Neuronal stem cell (in vitro differentiated cells): Measurements from ENCODE around the gene SLC35G3.
"Not testable (repeated sequence)": the region's sequence is repeated elsewhere in the genome, so short reads cannot be mapped to it uniquely, and the experiment has no call there.

Experiments used
- DNase-seq: peaks from one replicate; pipeline ENCODE4 v3.0.0-alpha.2; 2013; ENCODE audit warnings: low spot score
- H2AFZ ChIP-seq: one replicate; pipeline ENCODE4 v1.6.1; 2013; ENCODE audit warnings: mild to moderate bottlenecking, low read length, inconsistent platforms
- H2AK5ac ChIP-seq: 2 replicates; pipeline ENCODE4 v1.6.1; 2013; ENCODE audit warnings: low read depth, mild to moderate bottlenecking, inconsistent platforms, low read length, moderate library complexity, mixed read lengths
- H2BK120ac ChIP-seq: 2 replicates; pipeline ENCODE4 v1.6.1; 2013; ENCODE audit warnings: low read depth, mild to moderate bottlenecking, inconsistent platforms, low read length, moderate library complexity, mixed read lengths
- H2BK12ac ChIP-seq: one replicate; pipeline ENCODE4 v1.6.1; 2013; ENCODE audit warnings: low read length, inconsistent platforms
- H2BK15ac ChIP-seq: 2 replicates; pipeline ENCODE4 v1.6.1; 2013; ENCODE audit warnings: mild to moderate bottlenecking, low read length, inconsistent platforms, mixed read lengths
- H2BK5ac ChIP-seq: one replicate; pipeline ENCODE4 v1.6.1; 2013; ENCODE audit warnings: inconsistent platforms, mild to moderate bottlenecking, low read length, moderate library complexity
- H3K14ac ChIP-seq: one replicate; pipeline ENCODE4 v1.6.1; 2013; ENCODE audit warnings: low read length, inconsistent platforms
- H3K18ac ChIP-seq: 2 replicates; pipeline ENCODE4 v1.6.1; 2013; ENCODE audit warnings: low read length, inconsistent platforms
- H3K23ac ChIP-seq: 2 replicates; pipeline ENCODE4 v1.6.1; 2013; ENCODE audit warnings: low read depth, mild to moderate bottlenecking, mixed read lengths, low read length, inconsistent platforms; ENCODE audit not compliant: poor library complexity
- H3K27ac ChIP-seq: replicated peaks from 3 replicates; pipeline ENCODE4 v1.5.1; 2013; ENCODE audit warnings: low read length, inconsistent platforms
- H3K27me3 ChIP-seq, 3 experiments: 2 replicates each; pipeline ENCODE4 v1.6.1; 2013; ENCODE audit warnings: low read length in 3 of 3, mild to moderate bottlenecking in 2 of 3, inconsistent platforms in 1 of 3, low read depth in 1 of 3, mixed read lengths in 1 of 3, moderate library complexity in 1 of 3; ENCODE audit not compliant: control insufficient read depth in 3 of 3, insufficient read depth in 3 of 3
- H3K36me3 ChIP-seq, 2 donors: replicated peaks in 1 of 2; 2 replicates each; pipeline ENCODE4 v1.6.1; 2013; ENCODE audit warnings: low read length in 2 of 2; ENCODE audit not compliant: control insufficient read depth in 2 of 2, insufficient read depth in 2 of 2
- H3K4ac ChIP-seq: 2 replicates; pipeline ENCODE4 v1.6.1; 2013; ENCODE audit warnings: inconsistent platforms, mild to moderate bottlenecking, low read length, moderate library complexity
- H3K4me1 ChIP-seq, 2 donors: 1 replicate in 1 of 2; 2 replicates in 1 of 2; pipeline ENCODE4 v1.6.1; 2013; ENCODE audit warnings: low read length in 2 of 2, low read depth in 1 of 2; ENCODE audit not compliant: control insufficient read depth in 2 of 2, insufficient read depth in 1 of 2
- H3K4me2 ChIP-seq: one replicate; pipeline ENCODE4 v1.6.1; 2013; ENCODE audit warnings: mild to moderate bottlenecking, low read length, inconsistent platforms; ENCODE audit not compliant: insufficient read depth, poor library complexity, severe bottlenecking
- H3K4me3 ChIP-seq, 2 donors: 2 replicates each; pipeline ENCODE4 v1.5.1; 2013; ENCODE audit warnings: low read length in 2 of 2, mild to moderate bottlenecking in 2 of 2, inconsistent platforms in 1 of 2, moderate library complexity in 1 of 2
- H3K79me1 ChIP-seq: one replicate; pipeline ENCODE4 v1.6.1; 2013; ENCODE audit warnings: low read depth, mild to moderate bottlenecking, inconsistent platforms, low read length, moderate library complexity
- H3K9ac ChIP-seq: one replicate; pipeline ENCODE4 v1.6.1; 2013; ENCODE audit warnings: mild to moderate bottlenecking, low read depth, low read length, inconsistent platforms; ENCODE audit not compliant: poor library complexity
- H3K9me3 ChIP-seq, 2 donors: replicated peaks in 1 of 2; 2 replicates each; pipeline versions ENCODE3 to v1.6.1; 2013; ENCODE audit warnings: low read length in 2 of 2, mild to moderate bottlenecking in 2 of 2, inconsistent platforms in 1 of 2, low read depth in 1 of 2, mixed read lengths in 1 of 2, moderate library complexity in 1 of 2; ENCODE audit not compliant: control insufficient read depth in 2 of 2, insufficient read depth in 1 of 2
- H4K8ac ChIP-seq: one replicate; pipeline ENCODE4 v1.6.1; 2013; ENCODE audit warnings: low read depth, mild to moderate bottlenecking, inconsistent platforms, low read length, moderate library complexity
- H4K91ac ChIP-seq: one replicate; pipeline ENCODE4 v1.6.1; 2013; ENCODE audit warnings: low read length, low read depth, mild to moderate bottlenecking, inconsistent platforms; ENCODE audit not compliant: poor library complexity
- WGBS, 2 donors: extraction: QIAGEN DNeasy Blood & Tissue Kit; methylation state at CpG; one replicate each; pipeline ENCODE4 v1.1.7; 2013; ENCODE audit warnings: missing lambda C conversion rate in 2 of 2, mixed read lengths in 1 of 2; ENCODE audit not compliant: insufficient read length in 2 of 2, insufficient replicate concordance in 1 of 2; ENCODE audit errors: extremely low coverage in 2 of 2; 5-methylcytosine and 5-hydroxymethylcytosine counted together

SLC35G3 gene

GRCh38 chr17:35234315-35234714, 40.1 kb upstream of the SLC35G3 start:
- WGBS, 2 donors: no CpG with 5 or more reads among the region's 4 CpGs
- H2BK12ac ChIP-seq, H3K4ac ChIP-seq, H2BK5ac ChIP-seq, H2AFZ ChIP-seq, H3K4me2 ChIP-seq, H2BK15ac ChIP-seq, H3K27ac ChIP-seq, H3K14ac ChIP-seq, H3K79me1 ChIP-seq, H3K18ac ChIP-seq, H2AK5ac ChIP-seq, DNase-seq, H2BK120ac ChIP-seq, H3K36me3 ChIP-seq, H3K4me3 ChIP-seq, H3K9ac ChIP-seq, H3K4me1 ChIP-seq, H4K8ac ChIP-seq, H4K91ac ChIP-seq, H3K23ac ChIP-seq, H3K9me3 ChIP-seq: not testable (repeated sequence)
- peaks cover 0 to 15% (median 2%) of the 10 kb centered on the region in 3 experiments for H3K27me3 ChIP-seq

GRCh38 chr17:35229638-35230037, 35.4 kb upstream of the SLC35G3 start:
- no peak overlapping the region for H3K27ac ChIP-seq
- DNase-seq: no peak
- no peak overlapping the region for H3K18ac ChIP-seq
- no peak overlapping the region for H4K8ac ChIP-seq
- H3K14ac ChIP-seq: no peak overlapping the region
- no peak overlapping the region for H2AK5ac ChIP-seq
- no peaks in the 10 kb centered on the region for H3K9me3 ChIP-seq
- H4K91ac ChIP-seq: no peak overlapping the region
- H2BK15ac ChIP-seq: no peak overlapping the region
- no peak overlapping the region for H2BK12ac ChIP-seq
- H3K23ac ChIP-seq: no peak overlapping the region
- WGBS, 2 donors: no CpG with 5 or more reads among the region's 1 CpG
- H2BK120ac ChIP-seq: no peak overlapping the region
- no peaks in the 10 kb centered on the region for H3K36me3 ChIP-seq
- H3K4me1 ChIP-seq: no peaks in the 10 kb centered on the region
- H3K4ac ChIP-seq: no peak overlapping the region
- no peak overlapping the region for H3K9ac ChIP-seq
- peaks cover 0 to 19% (median 0%) of the 10 kb centered on the region in 3 experiments for H3K27me3 ChIP-seq
- H2AFZ ChIP-seq: no peak overlapping the region
- no peaks in the 10 kb centered on the region for H3K79me1 ChIP-seq
- H3K4me3 ChIP-seq: no peak overlapping the region
- no peak overlapping the region for H3K4me2 ChIP-seq
- H2BK5ac ChIP-seq: no peak overlapping the region

- Histone ChIP-seq H3K4me3 (no peak overlapping the region), H3K79me1 (no peaks in the 10 kb centered on the region), H3K27me3 (peaks cover 0 to 14% (median 0%) of the 10 kb centered on the region in 3 experiments), H2AFZ (no peak overlapping the region), H2AK5ac (no peak overlapping the region), H3K27ac (no peak overlapping the region), H2BK15ac (no peak overlapping the region), H3K14ac (no peak overlapping the region), H3K9me3 (no peaks in the 10 kb centered on the region), H2BK12ac (no peak overlapping the region), H2BK120ac (no peak overlapping the region), H4K91ac (no peak overlapping the region), H3K36me3 (no peaks in the 10 kb centered on the region), H2BK5ac (no peak overlapping the region), H3K18ac (no peak overlapping the region), H3K4ac (no peak overlapping the region), H4K8ac (no peak overlapping the region), H3K4me1 (no peaks in the 10 kb centered on the region), H3K4me2 (no peak overlapping the region), H3K23ac (no peak overlapping the region), H3K9ac (no peak overlapping the region)
- WGBS, 2 donors: no CpG with 5 or more reads among the region's 2 CpGs
- DNase-seq: no peak
Measured at GRCh38 chr17:35227546-35227945, 33.4 kb upstream of the SLC35G3 start.

DNA sequence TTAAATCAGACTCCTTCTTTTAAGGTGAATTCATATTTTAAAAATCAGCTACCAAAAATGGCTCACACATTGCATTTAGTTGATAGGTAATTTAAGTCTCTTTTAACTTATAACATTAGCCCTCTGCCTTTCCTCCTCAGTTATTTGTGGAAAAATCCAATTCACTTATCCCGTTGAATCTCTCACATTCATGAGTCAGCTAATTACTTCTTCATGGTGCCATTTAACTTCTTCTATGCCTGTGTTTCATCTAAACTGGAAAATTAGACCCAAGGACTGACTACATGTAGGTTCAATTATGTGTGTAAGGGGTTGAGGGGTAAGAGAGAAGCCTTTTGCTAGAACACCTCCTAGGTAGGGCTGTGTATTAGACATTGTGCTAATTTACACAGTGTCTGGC, 30.2 kb upstream of the SLC35G3 start:
- no peak overlapping the region for H2BK5ac ChIP-seq
- H3K79me1 ChIP-seq: no peaks in the 10 kb centered on the region
- no peak overlapping the region for H3K9ac ChIP-seq
- no peak overlapping the region for H3K4me3 ChIP-seq
- H3K9me3 ChIP-seq: no peaks in the 10 kb centered on the region
- H4K8ac ChIP-seq: no peak overlapping the region
- no peak overlapping the region for H2BK15ac ChIP-seq
- H3K4ac ChIP-seq: no peak overlapping the region
- no peak overlapping the region for H3K27ac ChIP-seq
- no peak overlapping the region for H3K23ac ChIP-seq
- no CpG with 5 or more reads among the region's 1 CpG for WGBS, 2 donors
- H2AK5ac ChIP-seq: no peak overlapping the region
- no peak overlapping the region for H3K4me2 ChIP-seq
- H3K27me3 ChIP-seq: peaks cover 0 to 6% (median 0%) of the 10 kb centered on the region in 3 experiments
- no peaks in the 10 kb centered on the region for H3K36me3 ChIP-seq
- H3K18ac ChIP-seq: no peak overlapping the region
- H2AFZ ChIP-seq: no peak overlapping the region
- H3K4me1 ChIP-seq: no peaks in the 10 kb centered on the region
- DNase-seq: no peak
- H4K91ac ChIP-seq: no peak overlapping the region
- H3K14ac ChIP-seq: no peak overlapping the region
- H2BK120ac ChIP-seq: no peak overlapping the region
- H2BK12ac ChIP-seq: no peak overlapping the region
